Measurements from ENCODE around the gene PIGBOS1. TPM values are rescaled to one million over a fixed set of nuclear protein-coding genes. Genes with fewer than 3 reads are reported as not detected.

The PIGBOS1 gene
- total RNA-seq, 1 experiment from 2014 or later, result 8.6 TPM

- no peak for DNase-seq
- TF ChIP-seq EZH2phosphoT487 (IDR thresholded peaks at IDR 0.05; ENCODE audit: borderline replicate concordance, low read length), result no peak
- TF ChIP-seq EZH2 (IDR thresholded peaks at IDR 0.05; ENCODE audit: low read length, unreplicated experiment), result no peak
- TF ChIP-seq CTCF (conservative IDR thresholded peaks at IDR 0.05; ENCODE audit: low read depth, low read length), result no peak
- Histone ChIP-seq H3K9me3 (ENCODE audit: low read length) (no peaks in the 10 kb centered on the region), H3K27me3 (ENCODE audit: low read length) (no peaks in the 10 kb centered on the region), H3K36me3 (ENCODE audit: low read depth, low read length) (no peaks in the 10 kb centered on the region), H3K9me2 (replicated peaks; ENCODE audit: low read length) (no peaks in the 10 kb centered on the region), H3F3A (ENCODE audit: low read length, unreplicated experiment) (no peaks in the 10 kb centered on the region), H3K4me3 (ENCODE audit: low read length) (no peak overlapping the region), H4K20me1 (ENCODE audit: low read length) (no peaks in the 10 kb centered on the region), H3K79me2 (ENCODE audit: low read length) (no peaks in the 10 kb centered on the region; the same call in 1 of the 2 replicates), H3K9ac (ENCODE audit: low read length) (no peak overlapping the region), H3K27ac (ENCODE audit: low read length) (peak overlapping the region; percentile 85), H2AFZ (ENCODE audit: low read length) (no peak overlapping the region), H3K4me1 (ENCODE audit: insufficient read depth, low read length) (peaks cover 23% of the 10 kb centered on the region), H3K4me2 (ENCODE audit: low read length) (no peak overlapping the region)
- intact Hi-C loops (cut with micrococcal nuclease), result no loop called here
- no peak for ATAC-seq
- POLR2A ChIA-PET (ENCODE audit: unreplicated experiment), result no interaction called here
- BruUV-seq (replicated peaks), result no TSS peak
- CTCF ChIA-PET, result no interaction called here
Measured at GRCh38 chr15:55279100-55279745, 39.7 kb downstream of the PIGBOS1 start.

- H3K9me3 ChIP-seq (ENCODE audit: low read length), result no peaks in the 10 kb centered on the region
- H3K9ac ChIP-seq (ENCODE audit: low read length), result no peak overlapping the region
- H3K27me3 ChIP-seq (ENCODE audit: low read length), result no peaks in the 10 kb centered on the region
- H3K4me1 ChIP-seq (ENCODE audit: insufficient read depth, low read length), result peaks cover 22% of the 10 kb centered on the region
- no peaks in the 10 kb centered on the region for H4K20me1 ChIP-seq (ENCODE audit: low read length)
- no peak overlapping the region for H2AFZ ChIP-seq (ENCODE audit: low read length)
- no peak overlapping the region for H3K4me3 ChIP-seq (ENCODE audit: low read length)
- H3K4me2 ChIP-seq (ENCODE audit: low read length), result no peak overlapping the region
- CTCF ChIA-PET, result no interaction called here
- no peak for TF ChIP-seq EZH2phosphoT487 (IDR thresholded peaks at IDR 0.05; ENCODE audit: borderline replicate concordance, low read length)
- no peak for TF ChIP-seq CTCF (conservative IDR thresholded peaks at IDR 0.05; ENCODE audit: low read depth, low read length)
- intact Hi-C loops (cut with micrococcal nuclease), result no loop called here
- H3K36me3 ChIP-seq (ENCODE audit: low read depth, low read length), result no peaks in the 10 kb centered on the region
- no peaks in the 10 kb centered on the region for H3K9me2 ChIP-seq (replicated peaks; ENCODE audit: low read length)
- DNase-seq, result no peak
- no peaks in the 10 kb centered on the region for H3K79me2 ChIP-seq (ENCODE audit: low read length)
- ATAC-seq, result no peak
- POLR2A ChIA-PET (ENCODE audit: unreplicated experiment), result no interaction called here
- H3K27ac ChIP-seq (ENCODE audit: low read length), result no peak overlapping the region
- H3F3A ChIP-seq (ENCODE audit: low read length, unreplicated experiment), result no peaks in the 10 kb centered on the region
- no TSS peak for BruUV-seq (replicated peaks)
Measured at GRCh38 chr15:55277715-55278114, 41.2 kb downstream of the PIGBOS1 start.

GRCh38 chr15:55277116-55277564 is 41.8 kb downstream of the PIGBOS1 start:
- BruUV-seq (replicated peaks), result no TSS peak
- Histone ChIP-seq H3K9me2 (replicated peaks; ENCODE audit: low read length) (no peaks in the 10 kb centered on the region), H3K36me3 (ENCODE audit: low read depth, low read length) (no peaks in the 10 kb centered on the region), H3F3A (ENCODE audit: low read length, unreplicated experiment) (no peaks in the 10 kb centered on the region), H3K79me2 (ENCODE audit: low read length) (no peaks in the 10 kb centered on the region), H2AFZ (ENCODE audit: low read length) (no peak overlapping the region), H3K27ac (ENCODE audit: low read length) (no peak overlapping the region), H3K9me3 (ENCODE audit: low read length) (no peaks in the 10 kb centered on the region), H3K4me2 (ENCODE audit: low read length) (no peak overlapping the region), H3K4me3 (ENCODE audit: low read length) (no peak overlapping the region), H4K20me1 (ENCODE audit: low read length) (no peaks in the 10 kb centered on the region), H3K27me3 (ENCODE audit: low read length) (no peaks in the 10 kb centered on the region), H3K4me1 (ENCODE audit: insufficient read depth, low read length) (peaks cover 16% of the 10 kb centered on the region), H3K9ac (ENCODE audit: low read length) (no peak overlapping the region)
- intact Hi-C loops (cut with micrococcal nuclease), result no loop called here
- POLR2A ChIA-PET (ENCODE audit: unreplicated experiment), result no interaction called here
- ATAC-seq (no peak), DNase-seq (no peak)
- TF ChIP-seq EZH2phosphoT487 (IDR thresholded peaks at IDR 0.05; ENCODE audit: borderline replicate concordance, low read length), result no peak
- no peak for TF ChIP-seq EZH2 (IDR thresholded peaks at IDR 0.05; ENCODE audit: low read length, unreplicated experiment)
- no peak for TF ChIP-seq CTCF (conservative IDR thresholded peaks at IDR 0.05; ENCODE audit: low read depth, low read length)
- CTCF ChIA-PET, result no interaction called here
